B cell (primary cell): ENCODE results near the gene DHH. TPM values are rescaled to one million over a fixed set of nuclear protein-coding genes. Genes with fewer than 3 reads are reported as not detected.

Experiments used
- ATAC-seq: fragments of 200-7000 bp; cut with Tn5 transposase; one replicate; pipeline ENCODE4 v1.10.0; 2021; ENCODE audit warnings: low read depth, mild to moderate bottlenecking, moderate number of reproducible peaks, moderate library complexity
- CTCF ChIA-PET: fragments of 350-600 bp; sonication (Branson Sonifier 250); formaldehyde crosslinking; loops from one replicate; lab custom pipeline; 2021; ENCODE audit warnings: antibody characterized with exemption, inconsistent platforms; lab: Charles Lee
- POLR2A ChIA-PET: fragments of 350-600 bp; sonication (Branson Sonifier 250); formaldehyde crosslinking; loops from one replicate; lab custom pipeline; 2021; ENCODE audit warnings: antibody characterized with exemption; lab: Charles Lee
- DNase-seq: peaks from one replicate; pipeline ENCODE4 v3.0.0; 2013
- H2AFZ ChIP-seq: 2 replicates; pipeline ENCODE4 v1.6.1; 2012; ENCODE audit warnings: mild to moderate bottlenecking, low read depth, low read length; ENCODE audit not compliant: insufficient read depth, poor library complexity, severe bottlenecking
- H3K27ac ChIP-seq, 2 donors: 1 replicate in 1 of 2; 2 replicates in 1 of 2; pipeline ENCODE4 v1.5.1; 2012 to 2013; ENCODE audit warnings: low read length in 2 of 2, mild to moderate bottlenecking in 2 of 2, moderate library complexity in 1 of 2
- H3K27me3 ChIP-seq, 4 experiments: fragments of 200-600 bp in 1 of 4; sonication (generic) in 1 of 4; replicated peaks in 1 of 4; 1 replicate in 2 of 4; 2 replicates in 2 of 4; pipeline versions ENCODE4 v1.6.1 to v1.7.0; 2013 to 2016; ENCODE audit warnings: low read length in 3 of 4, mild to moderate bottlenecking in 2 of 4, mixed read lengths in 1 of 4, moderate library complexity in 1 of 4; ENCODE audit not compliant: insufficient read depth in 4 of 4, control insufficient read depth in 3 of 4; ENCODE audit errors: control extremely low read depth in 1 of 4
- H3K36me3 ChIP-seq, 2 experiments: replicated peaks in 1 of 2; 1 replicate in 1 of 2; 2 replicates in 1 of 2; pipeline versions ENCODE4 v1.6.1 to v1.7.1; 2013; ENCODE audit warnings: low read length in 1 of 2; ENCODE audit not compliant: insufficient read depth in 2 of 2, control insufficient read depth in 1 of 2; ENCODE audit errors: control extremely low read depth in 1 of 2, extremely low read depth in 1 of 2
- H3K4me1 ChIP-seq, 2 donors: fragments of 200-600 bp in 1 of 2; sonication (generic) in 1 of 2; 1 replicate in 1 of 2; 2 replicates in 1 of 2; pipeline versions ENCODE4 v1.5.1 to v1.6.1; 2013 to 2017; ENCODE audit warnings: low read length in 2 of 2; ENCODE audit not compliant: control insufficient read depth in 2 of 2, insufficient read depth in 2 of 2
- H3K4me2 ChIP-seq: replicated peaks from 2 replicates; pipeline ENCODE3; 2012; ENCODE audit warnings: mild to moderate bottlenecking, low read depth, low read length; ENCODE audit not compliant: poor library complexity, severe bottlenecking
- H3K4me3 ChIP-seq, 5 experiments: fragments of 200-600 bp in 1 of 5; sonication (generic) in 1 of 5; 1 replicate in 3 of 5; 2 replicates in 2 of 5; pipeline versions ENCODE4 v1.5.1 to v1.7.0; 2011 to 2016; ENCODE audit warnings: low read length in 4 of 5, mild to moderate bottlenecking in 4 of 5, low read depth in 2 of 5, control low read depth in 1 of 5, moderate library complexity in 1 of 5; ENCODE audit not compliant: insufficient read depth in 1 of 5; ENCODE audit errors: control extremely low read depth in 1 of 5, extremely low read depth in 1 of 5
- H3K79me2 ChIP-seq: fragments of 200-600 bp; sonication (generic); one replicate; pipeline ENCODE4 v1.6.0; 2016; ENCODE audit warnings: low read length; ENCODE audit not compliant: control insufficient read depth, insufficient read depth
- H3K9ac ChIP-seq: fragments of 200-600 bp; sonication (generic); 2 replicates; pipeline ENCODE4 v1.6.1; 2017; ENCODE audit warnings: mild to moderate bottlenecking, low read length, moderate library complexity
- H3K9me3 ChIP-seq, 3 donors: one replicate each; pipeline versions ENCODE4 v1.6.1 to v1.7.1; 2013; ENCODE audit warnings: low read length in 2 of 3; ENCODE audit not compliant: control insufficient read depth in 2 of 3, insufficient read depth in 1 of 3; ENCODE audit errors: control extremely low read depth in 1 of 3
- H4K20me1 ChIP-seq: 2 replicates; pipeline ENCODE4 v1.6.0; 2012; ENCODE audit warnings: mild to moderate bottlenecking, low read length; ENCODE audit not compliant: insufficient read depth, control insufficient read depth, poor library complexity, severe bottlenecking
- H3K27ac Mint-ChIP-seq: one replicate; pipeline ENCODE4 v1.8.0; 2021; ENCODE audit warnings: mixed read lengths
- H3K27me3 Mint-ChIP-seq: one replicate; pipeline ENCODE4 v1.8.0; 2021; ENCODE audit warnings: mixed read lengths
- H3K4me1 Mint-ChIP-seq: one replicate; pipeline ENCODE4 v1.8.0; 2021; ENCODE audit warnings: mixed read lengths
- H3K4me3 Mint-ChIP-seq: one replicate; pipeline ENCODE4 v1.8.0; 2021; ENCODE audit warnings: mixed read lengths
- H3K9me3 Mint-ChIP-seq: one replicate; pipeline ENCODE4 v1.8.0; 2022; ENCODE audit warnings: mixed read lengths; ENCODE audit not compliant: insufficient read depth
- EZH2 ChIP-seq: IDR thresholded peaks from 2 replicates; pipeline ENCODE4 v1.6.1; 2012; ENCODE audit warnings: borderline replicate concordance, low read depth, mild to moderate bottlenecking, moderate library complexity, low read length; ENCODE audit not compliant: insufficient read depth, poor library complexity, severe bottlenecking
- WGBS: methylation state at CpG from one replicate; pipeline ENCODE4 v1.1.5; 2013; ENCODE audit warnings: missing lambda C conversion rate; ENCODE audit not compliant: insufficient coverage; 5-methylcytosine and 5-hydroxymethylcytosine counted together
- intact Hi-C: fragments of 100-400 bp; cut with micrococcal nuclease; formaldehyde crosslinking; loops from one replicate; pipeline ENCODE4 v1.10.0; 2022
- polyA plus RNA-seq: library from polyadenylated mRNA; depleted of rRNA; stranded (reverse); fragments of >200 nt; gene quantifications from 2 replicates; pipeline ENCODE4 v1.2.3, GENCODE V29; 2012
- total RNA-seq, 2 donors: library from RNA; stranded (reverse); fragments of 120-200 nt in 1 of 2; gene quantifications; 1 replicate in 1 of 2; 2 replicates in 1 of 2; pipeline versions ENCODE4 v1.2.3 to v1.2.4, GENCODE V29; 2013 to 2022
- TF ChIP-seq, protein P1 (sequence below): fragments of 200-600 bp; IDR thresholded peaks from one replicate; pipeline ENCODE4 v1.8.0; 2022; ENCODE audit warnings: antibody characterized with exemption, mild to moderate bottlenecking

The DHH gene
- total and polyA plus RNA-seq, 2 donors (not counting 1 experiment from before 2014, with no cell fraction given): 0.07 to 0.81 TPM

DNA sequence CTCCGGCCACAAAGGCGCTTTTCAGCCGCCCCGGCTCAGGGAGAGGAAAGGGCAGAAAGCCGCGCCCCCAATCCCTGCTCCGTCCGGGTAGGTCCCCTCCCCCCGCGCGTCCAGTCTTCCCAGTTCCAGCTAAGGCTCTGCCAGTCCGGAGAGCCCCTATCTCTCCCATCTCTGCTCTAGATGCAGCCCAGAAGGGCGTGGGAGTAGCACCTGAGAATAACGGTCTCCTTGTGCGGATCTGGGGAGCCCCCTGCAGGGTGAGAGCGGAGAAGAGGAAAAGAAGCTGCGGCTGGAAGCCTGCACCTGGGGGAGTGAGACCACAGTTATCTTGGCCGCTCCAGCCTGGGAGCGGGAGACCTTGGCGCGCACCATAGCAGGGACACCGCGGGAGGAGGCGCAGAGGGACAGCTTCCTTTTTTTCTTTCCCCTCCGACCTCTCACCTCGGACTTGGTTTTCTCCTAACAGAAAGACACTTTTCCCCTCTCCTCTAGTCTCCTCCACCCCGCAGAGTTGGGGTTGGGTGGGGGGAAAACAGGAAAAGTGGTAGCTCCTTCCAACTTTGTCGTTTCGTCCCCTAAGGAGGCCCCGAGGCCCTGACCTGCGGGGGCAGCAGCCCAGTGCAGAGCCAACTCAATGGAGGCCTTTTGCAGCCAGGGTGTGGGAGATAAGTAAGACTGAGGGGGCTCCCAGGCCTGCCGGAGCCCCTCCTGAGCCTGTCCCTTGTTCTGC is 2.4 kb downstream of the DHH start:
- peaks cover 62 to 64% of the 10 kb centered on the region in 2 donors for H3K4me1 ChIP-seq
- peak overlapping the region; percentile 65 for H3K4me2 ChIP-seq
- ATAC-seq (peak; percentile 37), DNase-seq (peak; percentile 77)
- H3K27ac ChIP-seq: no peak overlapping the region
- Mint-ChIP-seq H3K9me3 (no peaks in the 10 kb centered on the region), H3K27me3 (peaks cover 54% of the 10 kb centered on the region), H3K4me3 (peak overlapping the region; percentile 73), H3K27ac (no peak overlapping the region), H3K4me1 (peaks cover 55% of the 10 kb centered on the region)
- POLR2A ChIA-PET: interaction anchor here (0.6 to 1.4 kb wide), 3 partner anchors 42 to 143 kb away, joined by 3 to 6 read pairs (median 4); no protein-coding TSS in a partner anchor
- peak overlapping the region; percentile 20 for H3K9ac ChIP-seq
- CTCF ChIA-PET: interaction anchor here (0.6 to 11.5 kb wide), 19 partner anchors 8 to 143 kb away, joined by 3 to 199 read pairs (median 3); partner anchors contain the start of gene RHEBL1
- H4K20me1 ChIP-seq: peaks cover 15% of the 10 kb centered on the region
- peaks cover 0 to 2% of the 10 kb centered on the region in 2 experiments for H3K36me3 ChIP-seq
- WGBS: 9% methylated on average over 28 of the region's 32 CpGs
- H2AFZ ChIP-seq: peak overlapping the region; percentile 47
- intact Hi-C loops: loop anchor here (1.0 to 10.0 kb wide), 3 partner anchors 28 to 253 kb away; partner anchors contain the start of gene DNAJC22
- H3K9me3 ChIP-seq: peaks cover 0 to 27% (median 0%) of the 10 kb centered on the region in 3 donors
- peaks cover 0 to 76% (median 49%) of the 10 kb centered on the region in 4 experiments for H3K27me3 ChIP-seq
- peak overlapping the region in 3 of 5 experiments; percentile 13 to 23 (median 20) for H3K4me3 ChIP-seq
- no peaks in the 10 kb centered on the region for H3K79me2 ChIP-seq
- TF ChIP-seq, protein P1, sequence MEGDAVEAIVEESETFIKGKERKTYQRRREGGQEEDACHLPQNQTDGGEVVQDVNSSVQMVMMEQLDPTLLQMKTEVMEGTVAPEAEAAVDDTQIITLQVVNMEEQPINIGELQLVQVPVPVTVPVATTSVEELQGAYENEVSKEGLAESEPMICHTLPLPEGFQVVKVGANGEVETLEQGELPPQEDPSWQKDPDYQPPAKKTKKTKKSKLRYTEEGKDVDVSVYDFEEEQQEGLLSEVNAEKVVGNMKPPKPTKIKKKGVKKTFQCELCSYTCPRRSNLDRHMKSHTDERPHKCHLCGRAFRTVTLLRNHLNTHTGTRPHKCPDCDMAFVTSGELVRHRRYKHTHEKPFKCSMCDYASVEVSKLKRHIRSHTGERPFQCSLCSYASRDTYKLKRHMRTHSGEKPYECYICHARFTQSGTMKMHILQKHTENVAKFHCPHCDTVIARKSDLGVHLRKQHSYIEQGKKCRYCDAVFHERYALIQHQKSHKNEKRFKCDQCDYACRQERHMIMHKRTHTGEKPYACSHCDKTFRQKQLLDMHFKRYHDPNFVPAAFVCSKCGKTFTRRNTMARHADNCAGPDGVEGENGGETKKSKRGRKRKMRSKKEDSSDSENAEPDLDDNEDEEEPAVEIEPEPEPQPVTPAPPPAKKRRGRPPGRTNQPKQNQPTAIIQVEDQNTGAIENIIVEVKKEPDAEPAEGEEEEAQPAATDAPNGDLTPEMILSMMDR: peak; percentile 65
- TF ChIP-seq EZH2: no peak

DNA sequence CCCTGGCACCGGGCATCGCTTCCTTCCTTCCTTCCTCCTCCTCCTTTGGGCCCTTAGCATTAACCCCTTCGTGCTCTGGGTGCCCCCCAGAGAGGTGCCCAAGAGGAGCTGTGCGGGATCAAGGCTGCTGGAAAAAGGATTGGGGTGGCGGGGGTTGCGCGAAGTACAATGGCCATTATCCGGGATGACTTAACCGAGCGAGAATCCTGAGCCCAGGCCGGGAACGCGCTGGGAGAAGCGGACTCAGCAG is 2.8 kb downstream of the DHH start:
- no peak overlapping the region for H3K27ac Mint-ChIP-seq
- Histone ChIP-seq H3K4me3 (peak overlapping the region in 3 of 5 experiments; percentile 13 to 23 (median 20)), H3K4me1 (peaks cover 62 to 64% of the 10 kb centered on the region in 2 donors), H3K36me3 (no peaks in the 10 kb centered on the region), H3K4me2 (peak overlapping the region; percentile 65), H3K27ac (no peak overlapping the region), H3K9me3 (peaks cover 0 to 27% (median 0%) of the 10 kb centered on the region in 3 donors), H4K20me1 (peaks cover 15% of the 10 kb centered on the region), H3K27me3 (peaks cover 0 to 76% (median 49%) of the 10 kb centered on the region in 4 experiments), H3K9ac (peak overlapping the region; percentile 20), H3K79me2 (no peaks in the 10 kb centered on the region), H2AFZ (peak overlapping the region; percentile 47)
- DNase-seq (no peak), ATAC-seq (no peak)
- TF ChIP-seq, protein P1: no peak
- TF ChIP-seq EZH2: peak; percentile 36
- peaks cover 55% of the 10 kb centered on the region for H3K4me1 Mint-ChIP-seq
- intact Hi-C loops: loop anchor here (1.0 to 10.0 kb wide), 3 partner anchors 27 to 253 kb away; partner anchors contain the start of gene DNAJC22
- ChIA-PET CTCF (interaction anchor here (0.6 to 11.5 kb wide), 16 partner anchors 8 to 143 kb away, joined by 3 to 199 read pairs (median 4); partner anchors contain the start of gene RHEBL1), POLR2A (interaction anchor here (1.4 kb wide), 1 partner anchor 143 kb away, joined by 6 read pairs; no protein-coding TSS in a partner anchor)
- peaks cover 54% of the 10 kb centered on the region for H3K27me3 Mint-ChIP-seq
- H3K4me3 Mint-ChIP-seq: peak overlapping the region; percentile 73
- no peaks in the 10 kb centered on the region for H3K9me3 Mint-ChIP-seq
- WGBS: 4% methylated on average over 11 of the region's 14 CpGs
